ENCODE results near the gene DUSP1.
"Not testable (repeated sequence)": the region's sequence is repeated elsewhere in the genome, so short reads cannot be mapped to it uniquely, and the experiment has no call there.

DUSP1 gene

GRCh38 chr5:172786736-172787462, 15.9 kb upstream of the DUSP1 start:
- no peak for TF ChIP-seq CTCF (IDR thresholded peaks at IDR 0.05; ENCODE audit: borderline replicate concordance, control extremely low read depth, extremely low read depth, insufficient read depth, missing control alignments)
- no peak for DNase-seq (ENCODE audit: low spot score)
- in situ Hi-C loops (cut with MboI; ENCODE audit: low sequenced_read_pairs, unreplicated experiment): no loop called here

GRCh38 chr5:172785429-172786088, 14.6 kb upstream of the DUSP1 start:
- in situ Hi-C loops (cut with MboI; ENCODE audit: low sequenced_read_pairs, unreplicated experiment): no loop called here
- no peak for DNase-seq (ENCODE audit: low spot score)
- no peak for TF ChIP-seq CTCF (IDR thresholded peaks at IDR 0.05; ENCODE audit: borderline replicate concordance, control extremely low read depth, extremely low read depth, insufficient read depth, missing control alignments)

DNA sequence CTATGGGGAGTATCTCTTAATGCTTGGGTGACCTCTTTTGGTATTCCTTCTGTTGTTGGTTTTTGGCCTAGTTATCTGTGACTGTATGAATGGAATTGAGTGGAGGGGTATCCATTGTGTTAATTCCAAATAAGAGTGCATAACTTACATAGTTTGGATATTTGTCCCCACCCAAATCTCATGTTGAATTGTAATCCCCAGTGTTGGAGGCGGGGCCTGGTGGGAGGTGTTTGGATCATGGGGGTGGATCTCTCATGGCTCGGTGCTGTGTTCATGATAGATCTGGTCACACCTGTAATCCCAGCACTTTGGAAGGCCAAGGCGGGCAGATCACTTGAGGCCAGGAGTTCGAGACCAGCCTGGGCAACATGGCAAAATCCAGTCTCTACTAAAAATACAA, 13.2 kb upstream of the DUSP1 start:
- in situ Hi-C loops (cut with MboI; ENCODE audit: low sequenced_read_pairs, unreplicated experiment); DNase-seq (ENCODE audit: low spot score): not testable (repeated sequence)

DNA sequence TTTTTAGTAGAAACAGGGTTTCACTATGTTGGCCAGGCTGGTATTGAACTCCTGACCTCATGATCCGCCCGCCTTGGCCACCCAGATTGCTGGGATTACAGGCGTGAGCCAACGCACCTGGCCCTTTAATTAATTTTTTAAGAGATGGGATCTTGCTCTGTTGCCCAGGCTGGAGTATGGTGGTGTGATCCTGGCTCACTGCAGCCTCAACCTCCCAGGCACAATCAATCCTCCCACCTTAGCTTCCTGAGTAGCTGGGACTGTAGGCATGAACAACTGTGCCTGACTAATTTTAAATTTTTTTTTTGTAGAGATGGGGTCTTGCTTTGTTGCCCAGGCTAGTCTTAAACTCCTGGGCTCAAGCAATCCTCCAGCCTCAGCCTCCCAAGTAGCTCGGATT, 12.3 kb upstream of the DUSP1 start:
- DNase-seq (ENCODE audit: low spot score); in situ Hi-C loops (cut with MboI; ENCODE audit: low sequenced_read_pairs, unreplicated experiment): not testable (repeated sequence)

- in situ Hi-C loops (cut with MboI; ENCODE audit: low sequenced_read_pairs, unreplicated experiment): no loop called here
- TF ChIP-seq CTCF (IDR thresholded peaks at IDR 0.05; ENCODE audit: borderline replicate concordance, control extremely low read depth, extremely low read depth, insufficient read depth, missing control alignments): no peak
- no peak for DNase-seq (ENCODE audit: low spot score)
Measured at GRCh38 chr5:172782169-172783039, 11.4 kb upstream of the DUSP1 start.

DNA sequence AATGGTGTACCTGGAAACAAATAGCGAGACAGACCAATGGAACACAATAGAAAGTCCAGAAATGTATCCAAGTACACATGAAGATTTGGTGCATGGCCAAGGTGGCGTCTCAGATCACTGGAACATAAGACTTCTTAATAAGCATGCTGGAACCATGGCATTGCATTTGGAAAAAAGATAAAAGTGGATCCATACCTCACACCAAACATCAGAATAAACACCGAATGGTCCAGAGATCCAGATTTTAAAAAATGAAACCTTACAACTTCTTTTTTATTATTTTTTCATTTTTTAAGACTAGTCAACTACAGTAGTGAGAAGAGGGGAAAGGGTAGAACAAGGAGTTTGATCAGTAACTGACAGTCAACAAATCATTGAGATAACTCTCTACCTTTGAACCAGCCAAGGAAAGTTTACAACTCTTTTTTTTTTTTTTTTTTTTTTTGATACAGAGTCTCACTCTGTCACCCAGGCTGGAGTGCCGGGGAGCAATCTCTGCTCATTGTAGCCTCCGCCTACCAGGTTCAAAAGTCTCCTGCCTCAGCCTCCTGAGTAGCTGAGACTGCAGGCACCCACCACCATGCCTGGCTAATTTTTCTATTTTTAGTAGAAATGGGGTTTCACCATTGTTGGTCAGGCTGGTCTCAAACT, 8.8 kb upstream of the DUSP1 start:
- no peak for TF ChIP-seq CTCF (IDR thresholded peaks at IDR 0.05; ENCODE audit: borderline replicate concordance, control extremely low read depth, extremely low read depth, insufficient read depth, missing control alignments)
- in situ Hi-C loops (cut with MboI; ENCODE audit: low sequenced_read_pairs, unreplicated experiment): no loop called here
- DNase-seq (ENCODE audit: low spot score): no peak

Measured in GM13976 (cell line).